HG02840 (cell line): ENCODE measurements around the gene SYNJ2.

Experiments used
- ATAC-seq: cut with Tn5 transposase; IDR thresholded peaks from one replicate; pipeline ENCODE4 v1.9.1; 2021; ENCODE audit warnings: mild to moderate bottlenecking, moderate library complexity, moderate number of reproducible peaks; ENCODE audit not compliant: unreplicated experiment, low FRiP score

The SYNJ2 gene

GRCh38 chr6:158038291-158039177, 56.9 kb downstream of the SYNJ2 start:
- ATAC-seq: no peak

GRCh38 chr6:158039178-158039557, 57.5 kb downstream of the SYNJ2 start:
- no peak for ATAC-seq

- no peak for ATAC-seq
Measured at GRCh38 chr6:158039571-158040050, 57.9 kb downstream of the SYNJ2 start.

GRCh38 chr6:158040051-158040803, 58.6 kb downstream of the SYNJ2 start:
- ATAC-seq: no peak

GRCh38 chr6:158040804-158041347, 59.2 kb downstream of the SYNJ2 start:
- no peak for ATAC-seq

- no peak for ATAC-seq
Measured at GRCh38 chr6:158041370-158041769, 59.7 kb downstream of the SYNJ2 start.

GRCh38 chr6:158041788-158042187, 60.1 kb downstream of the SYNJ2 start:
- ATAC-seq: no peak

GRCh38 chr6:158042245-158042798, 60.7 kb downstream of the SYNJ2 start:
- no peak for ATAC-seq

GRCh38 chr6:158043008-158043407, 61.3 kb downstream of the SYNJ2 start:
- ATAC-seq: no peak

- ATAC-seq: no peak
Measured at GRCh38 chr6:158043586-158044524, 62.2 kb downstream of the SYNJ2 start.

GRCh38 chr6:158044525-158044888, 62.8 kb downstream of the SYNJ2 start:
- ATAC-seq: no peak

- no peak for ATAC-seq
Measured at GRCh38 chr6:158046201-158047126, 64.8 kb downstream of the SYNJ2 start.

- ATAC-seq: no peak
Measured at GRCh38 chr6:158047127-158047518, 65.5 kb downstream of the SYNJ2 start.

GRCh38 chr6:158047563-158048323, 66.1 kb downstream of the SYNJ2 start:
- no peak for ATAC-seq

GRCh38 chr6:158048589-158048988, 66.9 kb downstream of the SYNJ2 start:
- ATAC-seq: no peak

GRCh38 chr6:158049055-158050028, 67.7 kb downstream of the SYNJ2 start:
- no peak for ATAC-seq
